ENCODE results near the gene METTL25B.

- TF ChIP-seq POLR2A (IDR thresholded peaks at IDR 0.05) (no peak), CTCF (IDR thresholded peaks at IDR 0.05) (no peak), POLR2AphosphoS5 (IDR thresholded peaks at IDR 0.05) (no peak)
Measured at GRCh38 chr1:156684227-156684782, 44.0 kb upstream of the METTL25B start.

All from stomach (tissue), 4 donors.